WI38 (cell line): ENCODE measurements around the gene SLC25A47.
A peak's percentile ranks its signal among the peaks of the same experiment; 100 is the strongest.

Source experiments
- H3K4me3 ChIP-seq: 2 replicates; pipeline ENCODE4 v1.5.1; 2011; ENCODE audit warnings: low read depth, mild to moderate bottlenecking, control low read depth, low read length
- TF ChIP-seq, protein P1 (sequence below): IDR thresholded peaks from 2 replicates; pipeline ENCODE4 v1.5.1; 2012; ENCODE audit warnings: low read depth, mild to moderate bottlenecking, control low read depth, low read length

SLC25A47 gene

GRCh38 chr14:100317389-100317788, 5.8 kb upstream of the SLC25A47 start:
- TF ChIP-seq, protein P1, sequence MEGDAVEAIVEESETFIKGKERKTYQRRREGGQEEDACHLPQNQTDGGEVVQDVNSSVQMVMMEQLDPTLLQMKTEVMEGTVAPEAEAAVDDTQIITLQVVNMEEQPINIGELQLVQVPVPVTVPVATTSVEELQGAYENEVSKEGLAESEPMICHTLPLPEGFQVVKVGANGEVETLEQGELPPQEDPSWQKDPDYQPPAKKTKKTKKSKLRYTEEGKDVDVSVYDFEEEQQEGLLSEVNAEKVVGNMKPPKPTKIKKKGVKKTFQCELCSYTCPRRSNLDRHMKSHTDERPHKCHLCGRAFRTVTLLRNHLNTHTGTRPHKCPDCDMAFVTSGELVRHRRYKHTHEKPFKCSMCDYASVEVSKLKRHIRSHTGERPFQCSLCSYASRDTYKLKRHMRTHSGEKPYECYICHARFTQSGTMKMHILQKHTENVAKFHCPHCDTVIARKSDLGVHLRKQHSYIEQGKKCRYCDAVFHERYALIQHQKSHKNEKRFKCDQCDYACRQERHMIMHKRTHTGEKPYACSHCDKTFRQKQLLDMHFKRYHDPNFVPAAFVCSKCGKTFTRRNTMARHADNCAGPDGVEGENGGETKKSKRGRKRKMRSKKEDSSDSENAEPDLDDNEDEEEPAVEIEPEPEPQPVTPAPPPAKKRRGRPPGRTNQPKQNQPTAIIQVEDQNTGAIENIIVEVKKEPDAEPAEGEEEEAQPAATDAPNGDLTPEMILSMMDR = no peak
- no peak overlapping the region for H3K4me3 ChIP-seq

- TF ChIP-seq, protein P1 = peak; percentile 50
- H3K4me3 ChIP-seq = no peak overlapping the region
Measured at GRCh38 chr14:100317912-100318808, 5.0 kb upstream of the SLC25A47 start.

- TF ChIP-seq, protein P1 = no peak
- H3K4me3 ChIP-seq = no peak overlapping the region
Measured at GRCh38 chr14:100320157-100320856, 2.8 kb upstream of the SLC25A47 start.

DNA sequence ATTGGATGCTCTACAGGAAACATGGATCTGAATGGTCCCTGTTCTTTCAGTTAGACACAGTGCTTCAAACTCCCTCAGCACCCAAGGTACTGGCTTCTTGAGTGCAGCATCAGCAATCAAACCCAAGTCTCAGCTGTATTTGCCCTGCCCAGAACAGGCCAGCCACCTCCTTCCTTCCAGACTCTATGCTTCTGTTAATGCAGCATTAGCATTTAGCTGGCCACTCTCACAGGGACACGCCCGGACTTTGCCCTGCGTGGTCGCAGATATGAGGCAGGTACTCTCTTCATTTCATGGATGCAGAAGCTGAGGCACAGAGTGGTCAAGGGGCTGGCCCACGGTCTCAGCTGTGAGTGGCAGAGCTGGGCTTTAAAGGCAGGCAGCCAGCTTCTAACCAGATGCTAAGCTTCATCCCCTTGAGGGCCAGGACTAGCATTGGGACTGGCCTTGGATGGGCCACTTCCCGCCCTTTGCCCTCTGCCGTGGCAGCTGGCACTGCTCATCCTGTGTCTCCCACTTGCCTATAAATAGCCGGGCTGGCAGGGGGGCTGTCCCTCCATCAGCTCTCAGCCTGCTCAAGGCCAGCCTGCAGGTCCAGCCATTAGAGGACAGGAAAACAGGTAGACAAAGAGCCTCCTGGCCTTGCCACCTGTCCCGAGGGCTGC, 1.5 kb upstream of the SLC25A47 start:
- no peak overlapping the region for H3K4me3 ChIP-seq
- TF ChIP-seq, protein P1 = no peak

DNA sequence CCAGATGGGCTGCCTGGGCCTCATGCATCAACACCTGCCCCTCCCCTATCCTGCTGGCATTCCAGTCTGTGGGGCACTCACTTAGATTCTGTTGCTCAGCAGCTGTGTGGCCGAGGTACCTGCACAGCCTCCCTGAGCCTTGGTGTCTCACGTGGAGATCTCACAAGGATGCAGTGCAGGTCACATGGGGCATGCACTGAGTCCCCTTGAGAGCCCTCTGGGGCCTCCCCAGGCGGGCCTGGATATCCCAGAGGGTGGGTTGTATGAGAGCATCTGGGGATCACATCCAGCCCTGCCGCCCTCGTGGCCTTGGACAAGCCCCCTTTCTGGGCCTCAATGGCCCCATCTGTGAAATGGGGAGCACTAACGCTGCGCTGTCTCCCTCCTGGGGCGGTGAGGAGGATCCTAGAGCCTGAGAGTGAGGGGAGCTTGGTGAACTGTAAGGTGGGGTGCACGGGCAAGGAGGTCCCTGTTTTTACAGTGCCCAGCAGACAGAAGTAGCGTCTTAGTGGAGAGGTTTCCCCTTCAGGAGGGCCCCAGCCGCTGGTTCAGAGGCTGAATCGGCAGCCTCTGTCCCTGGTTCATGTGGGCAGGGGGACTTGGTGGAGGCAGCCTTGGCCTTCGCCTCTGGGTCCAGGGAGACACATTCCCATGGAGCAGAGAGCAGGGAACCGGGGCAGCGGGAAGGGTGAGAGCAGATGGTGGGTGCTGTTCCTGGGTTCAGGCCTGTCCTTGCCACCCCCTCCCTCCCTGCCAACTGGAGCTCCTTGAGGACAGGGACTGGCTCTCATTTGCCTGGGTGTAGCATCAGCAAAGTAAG, 791 bp upstream of the SLC25A47 start:
- H3K4me3 ChIP-seq = no peak overlapping the region
- TF ChIP-seq, protein P1 = no peak

DNA sequence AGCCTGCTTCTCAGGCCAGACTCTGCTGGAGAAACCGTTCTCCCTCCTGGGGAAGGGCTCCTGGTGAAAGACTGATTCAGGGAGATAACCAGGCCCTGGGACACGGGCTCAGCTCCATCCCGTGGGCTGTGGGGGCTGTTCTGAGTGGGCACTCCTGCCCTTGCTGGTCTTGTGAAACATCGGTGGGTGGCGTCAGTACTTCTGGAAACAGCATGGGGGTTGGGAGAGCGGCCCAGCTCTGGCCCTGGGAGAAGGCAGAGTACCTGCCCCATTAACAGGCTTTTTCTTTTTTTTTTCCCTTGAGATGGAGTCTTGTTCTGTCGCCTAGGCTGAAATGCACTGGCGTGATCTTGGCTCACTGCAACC, 786 bp downstream of the SLC25A47 start:
- no peak overlapping the region for H3K4me3 ChIP-seq
- TF ChIP-seq, protein P1 = no peak
